ENCODE results near the gene GCSAM.

The GCSAM gene, protein sequence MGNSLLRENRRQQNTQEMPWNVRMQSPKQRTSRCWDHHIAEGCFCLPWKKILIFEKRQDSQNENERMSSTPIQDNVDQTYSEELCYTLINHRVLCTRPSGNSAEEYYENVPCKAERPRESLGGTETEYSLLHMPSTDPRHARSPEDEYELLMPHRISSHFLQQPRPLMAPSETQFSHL

DNA sequence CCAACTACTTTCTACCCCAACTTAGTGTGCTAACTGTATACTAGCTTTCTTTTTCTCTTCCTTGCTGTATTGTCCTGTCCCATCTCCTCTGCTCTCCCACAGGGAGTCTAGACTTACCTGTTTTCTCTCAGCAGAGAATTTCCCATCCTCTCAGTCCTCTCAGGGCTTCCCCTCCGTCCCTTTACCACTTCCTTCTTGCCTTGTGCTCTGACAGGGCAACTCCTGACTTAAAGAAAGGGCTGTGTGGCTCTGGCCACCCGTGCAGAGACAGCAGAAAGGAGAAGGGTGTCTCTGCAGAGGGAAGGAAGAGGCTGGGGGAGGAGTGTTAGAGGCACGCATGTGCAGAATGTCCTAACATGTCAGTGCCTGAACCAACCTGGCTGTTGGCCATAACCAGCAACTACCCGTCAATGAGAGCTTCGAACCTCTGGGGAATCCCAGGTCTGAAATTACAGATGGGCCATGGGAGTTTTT lies at the start of gene GCSAM:
TSS of gene GCSAM (minus strand) at position 274 of the 474 bp plus-strand sequence. CDS start at position 146, 128 bp downstream.
- Histone ChIP-seq H3K9me3 (ENCODE audit: insufficient read depth, low read depth, low read length) (no peaks in the 10 kb centered on the region), H3K9me2 (replicated peaks; ENCODE audit: low read depth, low read length) (no peaks in the 10 kb centered on the region), H3K79me2 (ENCODE audit: insufficient read depth, low read length) (no peaks in the 10 kb centered on the region), H4K20me1 (ENCODE audit: insufficient read depth, low read length, poor library complexity, severe bottlenecking) (no peaks in the 10 kb centered on the region), H3K27me3 (ENCODE audit: insufficient read depth, low read length, poor library complexity, severe bottlenecking) (no peaks in the 10 kb centered on the region), H3K4me2 (ENCODE audit: low read depth, low read length, poor library complexity, severe bottlenecking) (peak within 1 kb of the TSS; percentile 42), H3K9ac (ENCODE audit: low read depth, low read length, poor library complexity, severe bottlenecking) (no peak within 1 kb of the TSS), H2AFZ (ENCODE audit: low read length) (0 out of 2 replicates have a peak within 1 kb of the TSS, but pooled peaks have one; percentile 40), H3K4me3 (ENCODE audit: low read length, poor library complexity, severe bottlenecking) (peak within 1 kb of the TSS; percentile 4), H3K36me3 (ENCODE audit: insufficient read depth, low read length) (no peaks in the 10 kb centered on the region), H3F3A (ENCODE audit: low read depth) (no peaks in the 10 kb centered on the region), H3K4me1 (ENCODE audit: insufficient read depth, low read length, poor library complexity, severe bottlenecking) (peaks cover 62% of the 10 kb centered on the region)
- TF ChIP-seq EZH2phosphoT487 (IDR thresholded peaks at IDR 0.05; ENCODE audit: borderline replicate concordance), result no peak
- TF ChIP-seq, protein P1, sequence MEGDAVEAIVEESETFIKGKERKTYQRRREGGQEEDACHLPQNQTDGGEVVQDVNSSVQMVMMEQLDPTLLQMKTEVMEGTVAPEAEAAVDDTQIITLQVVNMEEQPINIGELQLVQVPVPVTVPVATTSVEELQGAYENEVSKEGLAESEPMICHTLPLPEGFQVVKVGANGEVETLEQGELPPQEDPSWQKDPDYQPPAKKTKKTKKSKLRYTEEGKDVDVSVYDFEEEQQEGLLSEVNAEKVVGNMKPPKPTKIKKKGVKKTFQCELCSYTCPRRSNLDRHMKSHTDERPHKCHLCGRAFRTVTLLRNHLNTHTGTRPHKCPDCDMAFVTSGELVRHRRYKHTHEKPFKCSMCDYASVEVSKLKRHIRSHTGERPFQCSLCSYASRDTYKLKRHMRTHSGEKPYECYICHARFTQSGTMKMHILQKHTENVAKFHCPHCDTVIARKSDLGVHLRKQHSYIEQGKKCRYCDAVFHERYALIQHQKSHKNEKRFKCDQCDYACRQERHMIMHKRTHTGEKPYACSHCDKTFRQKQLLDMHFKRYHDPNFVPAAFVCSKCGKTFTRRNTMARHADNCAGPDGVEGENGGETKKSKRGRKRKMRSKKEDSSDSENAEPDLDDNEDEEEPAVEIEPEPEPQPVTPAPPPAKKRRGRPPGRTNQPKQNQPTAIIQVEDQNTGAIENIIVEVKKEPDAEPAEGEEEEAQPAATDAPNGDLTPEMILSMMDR (conservative IDR thresholded peaks at IDR 0.05; ENCODE audit: low read length), result no peak

DNA sequence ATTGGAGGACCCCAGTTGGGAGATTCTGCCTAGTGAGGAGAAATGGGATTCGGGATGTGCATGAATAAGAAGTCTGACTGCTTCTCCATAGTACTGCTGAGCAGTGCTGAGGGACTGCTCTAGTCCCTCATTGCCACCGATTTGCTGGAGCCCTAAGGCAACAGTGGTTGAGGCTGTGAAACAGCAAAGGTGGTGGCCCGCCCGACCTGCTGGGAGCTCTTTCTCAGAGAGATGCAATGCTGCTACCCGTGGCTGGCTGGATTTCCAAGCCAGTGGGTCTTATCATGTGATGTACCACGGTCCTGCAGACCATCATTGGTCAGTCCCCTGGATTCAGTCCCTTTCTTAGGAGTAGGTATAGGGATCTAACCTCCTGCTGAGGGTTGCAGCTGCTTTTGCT lies 42.6 kb upstream of the GCSAM start:
- no peaks in the 10 kb centered on the region for H3K4me1 ChIP-seq (ENCODE audit: insufficient read depth, low read length, poor library complexity, severe bottlenecking)
- H3K9ac ChIP-seq (ENCODE audit: low read depth, low read length, poor library complexity, severe bottlenecking), result no peak overlapping the region
- H2AFZ ChIP-seq (ENCODE audit: low read length), result no peak overlapping the region
- H3K4me2 ChIP-seq (ENCODE audit: low read depth, low read length, poor library complexity, severe bottlenecking), result no peak overlapping the region
- H3K9me2 ChIP-seq (replicated peaks; ENCODE audit: low read depth, low read length), result no peaks in the 10 kb centered on the region
- H3K36me3 ChIP-seq (ENCODE audit: insufficient read depth, low read length), result no peaks in the 10 kb centered on the region
- H3K79me2 ChIP-seq (ENCODE audit: insufficient read depth, low read length), result no peaks in the 10 kb centered on the region
- TF ChIP-seq, protein P1 (conservative IDR thresholded peaks at IDR 0.05; ENCODE audit: low read length), result no peak
- TF ChIP-seq EZH2phosphoT487 (IDR thresholded peaks at IDR 0.05; ENCODE audit: borderline replicate concordance), result no peak
- H4K20me1 ChIP-seq (ENCODE audit: insufficient read depth, low read length, poor library complexity, severe bottlenecking), result no peaks in the 10 kb centered on the region
- no peaks in the 10 kb centered on the region for H3K9me3 ChIP-seq (ENCODE audit: insufficient read depth, low read depth, low read length)
- H3K27me3 ChIP-seq (ENCODE audit: insufficient read depth, low read length, poor library complexity, severe bottlenecking), result no peaks in the 10 kb centered on the region
- H3K4me3 ChIP-seq (ENCODE audit: low read length, poor library complexity, severe bottlenecking), result no peak overlapping the region
- no peaks in the 10 kb centered on the region for H3F3A ChIP-seq (ENCODE audit: low read depth)

DNA sequence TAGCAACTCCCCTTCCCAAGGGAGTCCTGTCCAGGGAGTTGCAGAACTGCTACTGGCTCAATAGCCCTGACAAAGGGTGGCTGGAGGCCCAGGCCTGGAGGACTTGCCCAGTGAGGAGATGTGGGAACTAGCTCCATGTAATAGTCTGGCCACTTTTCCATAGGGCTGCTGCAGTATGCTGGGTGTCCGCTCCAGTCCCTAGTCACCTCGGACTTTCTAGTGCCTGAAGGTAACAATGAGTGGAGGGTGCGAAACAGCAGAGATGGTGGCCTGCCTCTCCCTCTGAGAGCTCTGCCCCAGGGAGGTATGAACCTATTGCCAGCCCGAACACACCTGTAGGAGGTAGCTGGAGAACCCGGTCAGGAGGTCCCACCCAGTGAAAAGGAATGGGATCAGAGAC lies 42.0 kb upstream of the GCSAM start:
- Histone ChIP-seq H3K4me1 (ENCODE audit: insufficient read depth, low read length, poor library complexity, severe bottlenecking) (no peaks in the 10 kb centered on the region), H3F3A (ENCODE audit: low read depth) (no peaks in the 10 kb centered on the region), H3K27me3 (ENCODE audit: insufficient read depth, low read length, poor library complexity, severe bottlenecking) (no peaks in the 10 kb centered on the region), H3K9me2 (replicated peaks; ENCODE audit: low read depth, low read length) (no peaks in the 10 kb centered on the region), H4K20me1 (ENCODE audit: insufficient read depth, low read length, poor library complexity, severe bottlenecking) (no peaks in the 10 kb centered on the region), H3K79me2 (ENCODE audit: insufficient read depth, low read length) (no peaks in the 10 kb centered on the region), H3K36me3 (ENCODE audit: insufficient read depth, low read length) (no peaks in the 10 kb centered on the region), H3K4me3 (ENCODE audit: low read length, poor library complexity, severe bottlenecking) (no peak overlapping the region), H2AFZ (ENCODE audit: low read length) (no peak overlapping the region), H3K9ac (ENCODE audit: low read depth, low read length, poor library complexity, severe bottlenecking) (no peak overlapping the region), H3K4me2 (ENCODE audit: low read depth, low read length, poor library complexity, severe bottlenecking) (no peak overlapping the region), H3K9me3 (ENCODE audit: insufficient read depth, low read depth, low read length) (no peaks in the 10 kb centered on the region)
- no peak for TF ChIP-seq EZH2phosphoT487 (IDR thresholded peaks at IDR 0.05; ENCODE audit: borderline replicate concordance)
- TF ChIP-seq, protein P1 (conservative IDR thresholded peaks at IDR 0.05; ENCODE audit: low read length), result no peak

Measured in Loucy (cell line).